Colon (tissue), 2 donors: ENCODE results near the gene PPP2R2D.
"Not testable (repeated sequence)": the region's sequence is repeated elsewhere in the genome, so short reads cannot be mapped to it uniquely, and the experiment has no call there.

ENCODE experiments used
- FAIRE-seq: peaks from 2 replicates; lab custom pipeline; 2012; peaks lifted over from hg19 to GRCh38; lab: Jason Lieb, UNC
- donor health status: control.
- donor health status: control.

PPP2R2D gene

DNA sequence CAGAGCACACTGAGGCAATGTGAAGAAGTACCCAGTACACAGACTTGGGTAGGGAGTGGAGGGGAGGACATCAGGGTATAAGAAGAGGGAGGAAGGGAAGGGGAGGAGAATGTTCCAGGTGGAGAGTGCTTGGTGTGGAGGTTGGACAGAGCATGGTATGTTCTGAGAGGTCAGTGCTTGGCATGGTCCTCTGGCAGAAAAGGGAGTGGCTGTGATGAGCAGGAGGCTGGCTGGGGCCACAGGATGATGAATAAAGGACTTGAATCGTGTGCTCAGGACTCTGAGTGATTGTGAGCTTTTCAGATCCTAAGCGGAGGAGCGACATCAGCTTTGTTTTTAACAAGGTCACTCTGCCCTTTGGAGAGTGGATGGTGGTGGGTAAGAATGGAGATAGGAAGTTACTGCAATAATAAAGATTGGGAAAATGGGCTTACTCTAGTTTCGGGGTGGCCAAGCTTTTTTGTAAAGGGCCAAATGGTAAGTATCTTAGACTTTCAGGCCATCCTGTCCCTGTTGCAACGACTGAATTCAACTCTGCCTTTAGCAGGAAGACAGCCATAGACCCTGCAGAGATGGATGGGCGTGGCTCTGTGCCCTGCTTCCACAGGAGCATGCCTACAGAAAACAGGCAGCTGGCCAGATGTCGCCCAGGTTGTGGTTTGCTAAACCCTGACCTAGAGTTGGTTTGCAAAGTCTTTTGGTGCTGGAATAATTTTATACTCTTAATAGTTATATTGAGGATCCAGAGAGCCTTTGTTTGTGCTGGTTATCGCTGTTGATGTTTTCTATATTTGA is 8.4 kb downstream of the PPP2R2D start:
- no peak for FAIRE-seq

DNA sequence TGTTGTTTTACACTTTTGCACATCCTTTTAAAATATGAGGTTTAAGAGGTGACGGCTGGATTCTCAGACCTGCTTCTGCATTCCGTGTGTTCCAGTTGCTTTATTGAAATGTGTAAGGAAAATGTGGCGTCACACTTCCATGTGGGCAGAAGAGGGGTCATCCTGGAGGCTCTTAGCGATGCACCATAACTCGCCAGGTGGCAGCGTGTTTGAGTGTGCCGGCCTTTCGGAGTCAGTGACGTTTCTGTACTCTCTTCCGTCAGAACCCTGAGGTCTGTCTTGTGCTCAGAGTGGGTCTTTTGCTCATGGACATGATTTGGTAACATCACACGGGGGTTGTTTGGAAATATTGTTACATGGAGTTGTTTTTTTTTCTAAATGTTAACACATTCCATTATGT is 9.1 kb downstream of the PPP2R2D start:
- no peak for FAIRE-seq

DNA sequence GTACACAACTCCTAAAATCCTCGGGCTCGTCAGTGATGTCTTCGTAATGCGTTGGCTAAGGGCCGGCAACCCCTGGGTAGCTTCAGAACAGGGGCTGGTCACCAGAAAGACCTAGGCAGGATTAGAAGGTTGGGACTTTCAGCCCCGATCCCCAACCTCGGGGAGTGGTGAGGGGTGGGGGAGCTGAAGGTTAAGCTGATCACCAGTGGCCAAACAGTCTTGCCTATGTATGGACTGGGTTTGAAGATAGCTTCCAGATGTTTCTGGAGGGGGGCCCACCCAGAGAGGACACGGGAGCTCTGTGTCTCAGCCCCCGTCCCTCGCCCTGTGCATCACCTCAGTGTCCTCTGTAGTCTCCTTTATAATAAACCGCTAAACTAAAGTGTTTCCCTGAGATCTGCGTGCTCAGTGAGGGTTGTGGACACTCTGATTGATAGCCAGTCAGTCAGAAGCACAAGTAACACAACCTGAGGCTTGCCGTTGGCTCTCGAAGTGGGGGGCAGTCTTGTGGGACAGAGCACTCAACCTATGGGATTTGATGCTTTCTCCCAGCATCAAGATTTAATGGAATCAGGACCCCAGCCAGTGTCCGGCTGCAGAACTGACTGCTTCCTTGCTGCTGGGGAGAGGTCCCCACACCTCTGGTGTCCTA is 10.0 kb downstream of the PPP2R2D start:
- no peak for FAIRE-seq

DNA sequence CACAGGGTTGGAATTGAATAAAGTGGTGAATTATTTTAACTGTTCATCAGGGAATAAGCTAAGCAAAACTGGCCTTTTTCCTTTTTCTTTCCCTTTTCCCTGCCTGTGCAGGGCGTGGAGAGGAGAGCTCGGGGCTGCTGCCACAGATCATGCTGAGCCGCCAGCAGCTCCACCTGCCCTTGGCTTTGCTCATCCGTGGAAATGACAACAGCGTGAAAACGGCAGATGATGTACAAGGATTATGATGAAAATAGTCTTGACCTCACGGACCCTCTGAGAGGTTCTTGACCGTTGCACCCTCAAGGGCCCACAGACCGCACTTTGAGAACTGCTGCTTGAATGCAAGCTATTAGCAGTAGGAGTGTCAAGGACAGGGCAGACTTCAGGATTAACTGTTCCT is 10.6 kb downstream of the PPP2R2D start:
- no peak for FAIRE-seq

DNA sequence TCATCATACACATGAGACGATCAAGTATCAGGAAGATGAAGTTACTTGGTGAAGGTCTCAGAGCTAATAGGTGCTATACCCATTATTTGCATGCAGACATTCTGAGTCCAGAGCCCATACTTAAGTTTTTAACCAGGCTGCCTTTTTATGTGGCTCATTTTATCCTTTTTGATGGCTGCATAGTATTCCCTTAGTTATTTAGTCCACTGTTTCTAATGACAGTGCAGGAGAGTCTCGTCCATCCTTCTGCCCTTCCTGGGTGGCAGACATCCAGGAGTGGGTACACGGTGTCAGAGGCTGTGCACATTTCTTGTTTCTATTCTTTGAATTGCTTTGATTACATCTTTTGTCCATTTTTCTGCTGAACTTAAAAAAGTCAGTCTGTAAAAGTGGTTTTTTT is 11.8 kb downstream of the PPP2R2D start:
- no peak for FAIRE-seq

DNA sequence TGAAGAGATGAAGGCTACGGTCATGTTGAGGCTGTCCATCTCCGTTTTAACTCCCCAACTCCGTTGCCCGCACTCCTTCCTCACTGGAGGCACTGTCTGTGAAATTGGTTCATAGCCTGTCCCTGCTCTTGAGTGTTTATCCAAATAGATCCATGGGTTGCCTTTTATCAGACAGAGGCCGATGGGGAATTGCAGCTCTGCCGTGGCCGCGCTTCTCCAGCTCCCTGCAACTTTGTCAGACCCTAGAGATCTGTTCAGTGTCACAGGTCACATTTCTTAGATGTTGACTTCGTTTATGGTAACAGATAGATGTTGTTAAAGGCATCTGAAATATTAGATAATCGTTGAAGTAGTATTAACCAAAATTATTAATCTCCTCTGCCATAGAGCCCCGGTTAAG is 14.7 kb downstream of the PPP2R2D start:
- FAIRE-seq, result no peak

- FAIRE-seq, result no peak
Observed at GRCh38 chr10:131915990-131916766, 15.4 kb downstream of the PPP2R2D start.

GRCh38 chr10:131916767-131917160 is 16.0 kb downstream of the PPP2R2D start:
- not testable (repeated sequence) for FAIRE-seq

- FAIRE-seq, result not testable (repeated sequence)
Observed at GRCh38 chr10:131917496-131917895, 16.7 kb downstream of the PPP2R2D start.

GRCh38 chr10:131919461-131919860 is 18.7 kb downstream of the PPP2R2D start:
- FAIRE-seq, result not testable (repeated sequence)

- no peak for FAIRE-seq
Observed at GRCh38 chr10:131920151-131920550, 19.3 kb downstream of the PPP2R2D start.

DNA sequence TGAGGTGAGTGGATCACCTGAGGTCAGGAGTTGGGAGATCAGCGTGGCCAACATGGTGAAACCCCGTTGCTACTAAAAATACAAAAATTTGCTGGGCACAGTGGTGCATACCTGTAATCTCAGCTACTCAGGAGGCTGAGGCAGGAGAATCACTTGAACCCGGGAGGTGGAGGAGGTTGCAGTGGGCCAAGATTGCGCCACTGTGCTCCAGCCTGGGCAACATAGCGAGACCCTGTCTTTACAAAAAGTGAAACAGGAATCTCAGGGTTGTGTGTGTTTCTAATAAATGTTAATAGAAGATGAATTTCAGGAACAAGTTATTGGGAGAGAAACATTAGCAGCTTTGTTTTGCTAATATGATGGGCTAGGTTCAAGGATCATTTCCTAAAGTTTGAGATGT is 19.9 kb downstream of the PPP2R2D start:
- FAIRE-seq, result no peak

- no peak for FAIRE-seq
Observed at GRCh38 chr10:131921184-131921583, 20.4 kb downstream of the PPP2R2D start.

- FAIRE-seq, result no peak
Observed at GRCh38 chr10:131923038-131923756, 22.4 kb downstream of the PPP2R2D start.

DNA sequence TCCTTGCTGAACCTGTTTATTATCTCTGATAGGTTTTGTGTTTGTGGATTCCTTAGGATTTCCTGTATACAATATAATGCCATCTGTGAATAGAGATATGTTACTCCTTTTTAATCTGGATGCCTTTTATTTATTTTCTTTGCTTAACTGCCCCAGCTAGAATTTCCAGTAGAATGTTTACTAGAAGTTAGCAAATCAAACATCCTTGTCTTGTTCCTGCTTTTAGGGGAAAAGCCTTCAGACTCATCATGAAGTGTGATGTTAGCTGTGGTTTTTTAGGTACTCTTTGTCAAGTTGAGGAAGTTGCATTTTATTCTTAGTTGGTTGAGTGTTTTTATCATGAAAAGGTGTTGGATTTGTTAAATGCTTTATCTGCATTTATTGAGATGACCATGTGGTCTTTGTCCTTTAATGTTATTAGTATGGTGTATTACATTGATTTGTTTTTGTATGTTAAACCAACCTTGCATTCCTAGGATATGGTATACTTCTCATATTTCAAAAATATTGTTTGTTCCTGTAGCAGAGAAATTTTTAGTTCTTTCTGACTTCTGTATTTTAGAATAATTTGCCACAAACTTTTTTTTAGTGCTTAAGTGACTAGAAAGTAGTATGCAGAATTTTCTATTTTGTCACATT is 24.3 kb downstream of the PPP2R2D start:
- no peak for FAIRE-seq

GRCh38 chr10:131925716-131926115 is 24.9 kb downstream of the PPP2R2D start:
- no peak for FAIRE-seq

- no peak for FAIRE-seq
Observed at GRCh38 chr10:131926253-131926652, 25.4 kb downstream of the PPP2R2D start.

- FAIRE-seq, result no peak
Observed at GRCh38 chr10:131926743-131927595, 26.2 kb downstream of the PPP2R2D start.

GRCh38 chr10:131928248-131929095 is 27.7 kb downstream of the PPP2R2D start:
- FAIRE-seq, result no peak
